ENCODE measurements around the gene FSTL4. TPM values are rescaled to one million over a fixed set of nuclear protein-coding genes. Genes with fewer than 3 reads are reported as not detected.

Gene FSTL4
- total and polyA plus RNA-seq, 4 donors = 0.02 to 0.18 TPM; not detected in 2

- Histone ChIP-seq H3K9me3 (ENCODE audit: control insufficient read depth in 4 of 4, low read length in 3 of 4) (no peaks in the 10 kb centered on the region), H3K4me3 (ENCODE audit: low read depth in 1 of 3, low read length in 3 of 3) (no peak overlapping the region), H3K27me3 (ENCODE audit: control insufficient read depth in 4 of 4, insufficient read depth in 4 of 4, low read length in 3 of 4) (no peaks in the 10 kb centered on the region), H3K4me1 (ENCODE audit: control insufficient read depth in 4 of 4, insufficient read depth in 4 of 4, low read length in 3 of 4) (no peaks in the 10 kb centered on the region), H3K27ac (ENCODE audit: low read depth in 1 of 2, low read length in 2 of 2) (no peak overlapping the region), H3K36me3 (ENCODE audit: control insufficient read depth in 4 of 4, insufficient read depth in 3 of 4, low read depth in 1 of 4, low read length in 3 of 4) (no peaks in the 10 kb centered on the region), H3K9ac (ENCODE audit: low read depth in 1 of 2, low read length in 2 of 2) (no peak overlapping the region)
- 76% methylated on average over 6 of the region's 6 CpGs for WGBS
- TF ChIP-seq CTCF (IDR thresholded peaks at IDR 0.05; ENCODE audit: low read depth, low read length, missing input control) = no peak
- TF ChIP-seq YY1 (IDR thresholded peaks at IDR 0.05) = no peak
- no peak for TF ChIP-seq HNF4G (IDR thresholded peaks at IDR 0.05)
- TF ChIP-seq RAD21 (IDR thresholded peaks at IDR 0.05) = no peak
- TF ChIP-seq JUND (IDR thresholded peaks at IDR 0.05) = no peak
- TF ChIP-seq NR2F2 (IDR thresholded peaks at IDR 0.05) = no peak
- no peak for TF ChIP-seq REST (IDR thresholded peaks at IDR 0.05)
- TF ChIP-seq HNF4A (conservative IDR thresholded peaks at IDR 0.05) = no peak
- TF ChIP-seq TAF1 (conservative IDR thresholded peaks at IDR 0.05) = no peak
- no peak for TF ChIP-seq FOXA1 (IDR thresholded peaks at IDR 0.05)
- TF ChIP-seq ZBTB33 (IDR thresholded peaks at IDR 0.05) = no peak
- no peak for TF ChIP-seq FOXA2 (IDR thresholded peaks at IDR 0.05)
- no peak for TF ChIP-seq SP1 (IDR thresholded peaks at IDR 0.05)
- no peak for TF ChIP-seq GABPA (IDR thresholded peaks at IDR 0.05 in 1 of 2, conservative IDR thresholded peaks at IDR 0.05 in 1 of 2)
- no peak for TF ChIP-seq RXRA (IDR thresholded peaks at IDR 0.05)
- TF ChIP-seq EGR1 (IDR thresholded peaks at IDR 0.05; ENCODE audit: low read depth in 2 of 2) = no peak
- DNase-seq (ENCODE audit: low spot score) = no peak
Observed at GRCh38 chr5:133494232-133494922, 118.0 kb downstream of the FSTL4 start.

DNA sequence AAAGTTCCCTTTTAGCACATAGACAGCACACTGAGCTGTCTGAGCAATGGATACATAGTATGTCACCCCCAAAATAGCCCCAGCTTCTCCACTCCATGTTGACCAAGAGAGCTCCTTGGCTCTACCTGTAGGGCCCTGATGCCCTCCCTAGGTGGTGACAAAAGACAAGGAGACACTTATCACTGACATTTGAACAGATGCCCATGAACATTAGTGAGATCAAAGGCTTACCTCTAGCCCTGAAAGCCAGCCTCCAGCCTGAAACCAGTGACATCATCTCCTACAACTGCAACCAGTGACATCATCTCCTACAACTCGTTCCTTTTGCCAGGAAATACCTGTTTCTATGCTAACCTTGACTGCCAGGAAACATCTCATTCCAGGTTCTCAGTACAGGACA is 122.7 kb downstream of the FSTL4 start:
- Histone ChIP-seq H3K4me3 (ENCODE audit: low read depth in 1 of 3, low read length in 3 of 3) (no peak overlapping the region), H3K27ac (ENCODE audit: low read depth in 1 of 2, low read length in 2 of 2) (no peak overlapping the region), H3K9me3 (ENCODE audit: control insufficient read depth in 4 of 4, low read length in 3 of 4) (no peaks in the 10 kb centered on the region), H3K27me3 (ENCODE audit: control insufficient read depth in 4 of 4, insufficient read depth in 4 of 4, low read length in 3 of 4) (no peaks in the 10 kb centered on the region), H3K9ac (ENCODE audit: low read depth in 1 of 2, low read length in 2 of 2) (no peak overlapping the region), H3K36me3 (ENCODE audit: control insufficient read depth in 4 of 4, insufficient read depth in 3 of 4, low read depth in 1 of 4, low read length in 3 of 4) (no peaks in the 10 kb centered on the region), H3K4me1 (ENCODE audit: control insufficient read depth in 4 of 4, insufficient read depth in 4 of 4, low read length in 3 of 4) (peaks cover 0 to 1% (median 0%) of the 10 kb centered on the region in 4 donors)
- TF ChIP-seq YY1 (IDR thresholded peaks at IDR 0.05) = no peak
- no peak for TF ChIP-seq HNF4G (IDR thresholded peaks at IDR 0.05)
- no peak for TF ChIP-seq ATF3 (IDR thresholded peaks at IDR 0.05)
- TF ChIP-seq FOXA2 (IDR thresholded peaks at IDR 0.05) = no peak
- no peak for TF ChIP-seq ZBTB33 (IDR thresholded peaks at IDR 0.05)
- TF ChIP-seq MAX (IDR thresholded peaks at IDR 0.05) = no peak
- no peak for TF ChIP-seq HNF4A (conservative IDR thresholded peaks at IDR 0.05)
- TF ChIP-seq EGR1 (IDR thresholded peaks at IDR 0.05; ENCODE audit: low read depth in 2 of 2) = no peak
- TF ChIP-seq RAD21 (IDR thresholded peaks at IDR 0.05) = peak; percentile 74 to 79
- peak; percentile 43 for TF ChIP-seq CTCF (IDR thresholded peaks at IDR 0.05; ENCODE audit: low read depth, low read length, missing input control)
- TF ChIP-seq GABPA (IDR thresholded peaks at IDR 0.05 in 1 of 2, conservative IDR thresholded peaks at IDR 0.05 in 1 of 2) = no peak
- TF ChIP-seq SP1 (IDR thresholded peaks at IDR 0.05) = no peak
- no peak for TF ChIP-seq RXRA (IDR thresholded peaks at IDR 0.05)
- no peak for TF ChIP-seq JUND (IDR thresholded peaks at IDR 0.05)
- no peak for DNase-seq (ENCODE audit: low spot score)
- WGBS = 11% methylated on average over 1 of the region's 1 CpG

Data from liver (tissue), 9 donors.